COR-L47 (cell line): Measurements from ENCODE around the gene ATAD2B.

Experiments
- DNase-seq: peaks from one replicate; lab custom pipeline; 2025; lab: John Stamatoyannopoulos, UW

ATAD2B gene

DNA sequence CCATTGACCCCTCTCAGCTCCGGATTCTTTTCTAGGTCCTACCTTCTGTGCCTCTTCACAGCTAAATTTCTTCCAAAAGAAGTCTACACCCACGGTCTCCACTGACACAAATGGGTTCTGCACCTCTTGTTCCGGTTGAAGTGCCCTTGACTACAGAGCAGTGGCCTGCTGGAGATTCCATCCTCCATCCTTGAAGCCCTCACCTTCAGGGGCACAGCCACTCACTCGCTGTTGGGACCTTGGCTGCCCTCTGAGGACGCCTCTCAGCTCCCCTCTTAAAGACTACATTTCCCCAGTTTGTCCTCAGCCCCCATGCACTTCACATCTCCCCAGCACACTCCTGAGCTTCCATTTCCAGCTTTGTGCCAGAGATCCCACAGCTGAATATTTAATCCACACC lies 226.3 kb downstream of the ATAD2B start:
- DNase-seq = no peak

DNA sequence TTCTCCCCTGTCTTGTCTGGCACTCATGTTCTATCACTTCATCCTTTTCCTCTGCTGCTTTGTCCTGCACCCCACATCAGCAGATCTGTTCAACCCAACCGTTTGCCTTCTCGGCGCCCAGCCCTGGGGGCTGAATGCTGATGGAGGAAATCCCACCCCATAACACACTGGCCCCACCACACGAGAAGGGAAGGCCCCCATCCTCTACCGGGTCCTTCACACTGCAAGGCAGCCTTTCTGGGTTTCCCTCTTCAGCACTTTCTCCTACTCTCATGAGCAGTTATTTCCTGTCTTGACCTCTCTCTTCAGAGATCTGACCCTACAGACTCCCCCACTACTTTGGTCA lies 227.4 kb downstream of the ATAD2B start:
- no peak for DNase-seq

DNA sequence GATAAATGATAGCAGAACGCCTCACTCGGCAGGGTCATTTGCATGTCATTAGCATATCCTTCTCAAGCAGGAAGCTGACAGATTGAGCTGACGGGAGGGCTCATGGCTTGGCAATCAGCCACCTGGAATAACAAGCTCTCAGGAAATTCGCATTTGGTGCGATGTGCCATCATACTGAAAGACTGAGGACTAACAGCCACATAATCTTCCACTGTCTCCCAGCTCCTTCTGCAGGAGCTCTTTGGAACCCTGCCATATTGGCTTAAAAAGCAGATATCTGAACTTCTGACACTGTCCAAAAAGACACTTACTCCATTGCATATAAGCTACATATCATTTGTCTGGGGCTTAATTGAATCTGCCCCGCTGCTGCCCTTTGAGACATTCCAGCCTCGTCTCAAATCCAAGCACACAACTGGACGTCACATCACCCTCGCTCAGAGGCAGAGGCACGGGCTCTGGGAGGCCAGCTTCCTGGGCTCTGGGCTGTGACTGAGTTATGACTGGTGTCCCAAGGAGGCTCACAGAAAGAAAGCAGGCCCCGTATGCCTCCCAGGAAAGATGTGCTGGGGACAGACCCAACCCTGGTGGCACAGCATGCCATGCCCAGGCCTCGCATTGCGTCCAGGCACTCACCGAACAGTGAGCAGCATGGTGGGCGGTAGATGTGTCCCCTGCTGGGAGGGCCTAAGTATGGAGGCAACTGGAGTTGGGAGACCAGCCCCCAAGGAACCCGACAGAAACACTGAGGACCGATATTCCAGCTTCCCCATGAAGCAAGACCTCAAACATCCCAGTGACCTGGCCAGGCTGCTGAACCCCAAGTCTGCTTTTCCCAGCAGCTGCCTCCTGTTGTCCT lies 228.0 kb downstream of the ATAD2B start:
- DNase-seq = no peak
